Breast epithelium (tissue), 3 donors: ENCODE measurements around the gene KNSTRN.

Experiments used
- POLR2A ChIP-seq: fragments of 450-650 bp; IDR thresholded peaks from one replicate; pipeline ENCODE4 v1.6.1; 2016; ENCODE audit warnings: antibody characterized with exemption, mild to moderate bottlenecking, moderate library complexity
- TF ChIP-seq, protein P1 (sequence below), 3 donors: fragments of 450-650 bp; IDR thresholded peaks; one replicate each; pipeline ENCODE4 v1.5.1; 2016 to 2017; ENCODE audit warnings: antibody characterized with exemption in 3 of 3, mild to moderate bottlenecking in 3 of 3, moderate library complexity in 3 of 3

GRCh38 chr15:40430271-40430805 is 47.8 kb downstream of the KNSTRN start:
- TF ChIP-seq POLR2A = no peak
- TF ChIP-seq, protein P1, sequence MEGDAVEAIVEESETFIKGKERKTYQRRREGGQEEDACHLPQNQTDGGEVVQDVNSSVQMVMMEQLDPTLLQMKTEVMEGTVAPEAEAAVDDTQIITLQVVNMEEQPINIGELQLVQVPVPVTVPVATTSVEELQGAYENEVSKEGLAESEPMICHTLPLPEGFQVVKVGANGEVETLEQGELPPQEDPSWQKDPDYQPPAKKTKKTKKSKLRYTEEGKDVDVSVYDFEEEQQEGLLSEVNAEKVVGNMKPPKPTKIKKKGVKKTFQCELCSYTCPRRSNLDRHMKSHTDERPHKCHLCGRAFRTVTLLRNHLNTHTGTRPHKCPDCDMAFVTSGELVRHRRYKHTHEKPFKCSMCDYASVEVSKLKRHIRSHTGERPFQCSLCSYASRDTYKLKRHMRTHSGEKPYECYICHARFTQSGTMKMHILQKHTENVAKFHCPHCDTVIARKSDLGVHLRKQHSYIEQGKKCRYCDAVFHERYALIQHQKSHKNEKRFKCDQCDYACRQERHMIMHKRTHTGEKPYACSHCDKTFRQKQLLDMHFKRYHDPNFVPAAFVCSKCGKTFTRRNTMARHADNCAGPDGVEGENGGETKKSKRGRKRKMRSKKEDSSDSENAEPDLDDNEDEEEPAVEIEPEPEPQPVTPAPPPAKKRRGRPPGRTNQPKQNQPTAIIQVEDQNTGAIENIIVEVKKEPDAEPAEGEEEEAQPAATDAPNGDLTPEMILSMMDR (IDR thresholded peaks at IDR 0.05) = no peak
